ENCODE data around the gene STK17A.
A peak's percentile ranks its signal among the peaks of the same experiment; 100 is the strongest.

Gene STK17A

GRCh38 chr7:43640679-43641078 is 57.8 kb downstream of the STK17A start:
- Histone ChIP-seq H3K9me3 (ENCODE audit: insufficient read depth, low read depth, low read length) (no peaks in the 10 kb centered on the region), H3K4me1 (ENCODE audit: insufficient read depth, low read length) (no peaks in the 10 kb centered on the region), H3K4me3 (ENCODE audit: low read length) (no peak overlapping the region), H3K27me3 (ENCODE audit: insufficient read depth, low read length) (no peaks in the 10 kb centered on the region), H3K27ac (ENCODE audit: low read length) (no peak overlapping the region), H3K36me3 (ENCODE audit: insufficient read depth, low read depth, low read length) (peaks cover 80% of the 10 kb centered on the region), H3K9ac (ENCODE audit: low read depth, low read length) (no peak overlapping the region)

- no peaks in the 10 kb centered on the region for H3K9me3 ChIP-seq (ENCODE audit: insufficient read depth, low read depth, low read length)
- H3K4me1 ChIP-seq (ENCODE audit: insufficient read depth, low read length) = peaks cover 20% of the 10 kb centered on the region
- H3K27me3 ChIP-seq (ENCODE audit: insufficient read depth, low read length) = no peaks in the 10 kb centered on the region
- no peak overlapping the region for H3K4me3 ChIP-seq (ENCODE audit: low read length)
- H3K9ac ChIP-seq (ENCODE audit: low read depth, low read length) = no peak overlapping the region
- H3K36me3 ChIP-seq (ENCODE audit: insufficient read depth, low read depth, low read length) = peaks cover 72% of the 10 kb centered on the region
- no peak overlapping the region for H3K27ac ChIP-seq (ENCODE audit: low read length)
These were observed 60.2 kb downstream of the STK17A start for GRCh38 chr7:43642897-43643630.

DNA sequence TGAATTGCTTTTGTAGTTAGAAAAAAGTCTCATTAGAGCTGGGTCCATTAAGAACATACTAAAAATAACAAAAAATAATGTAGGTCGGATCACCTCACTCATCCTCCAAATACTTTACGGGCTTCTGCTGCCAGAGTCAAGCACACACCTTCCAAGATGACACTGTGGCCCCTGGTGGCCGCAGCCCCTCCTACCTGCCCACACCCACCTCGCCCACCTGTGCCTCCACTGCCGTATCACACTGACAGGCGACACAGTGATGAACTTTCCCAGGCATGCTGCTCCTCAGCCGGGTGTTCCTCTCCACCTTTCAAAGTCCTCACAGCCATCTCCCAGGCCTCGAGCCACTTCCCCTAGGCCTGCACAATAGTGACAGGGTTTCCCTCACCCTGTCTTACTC is 60.9 kb downstream of the STK17A start:
- no peak overlapping the region for H3K9ac ChIP-seq (ENCODE audit: low read depth, low read length)
- peaks cover 28% of the 10 kb centered on the region for H3K4me1 ChIP-seq (ENCODE audit: insufficient read depth, low read length)
- no peaks in the 10 kb centered on the region for H3K9me3 ChIP-seq (ENCODE audit: insufficient read depth, low read depth, low read length)
- peaks cover 75% of the 10 kb centered on the region for H3K36me3 ChIP-seq (ENCODE audit: insufficient read depth, low read depth, low read length)
- no peak overlapping the region for H3K4me3 ChIP-seq (ENCODE audit: low read length)
- no peaks in the 10 kb centered on the region for H3K27me3 ChIP-seq (ENCODE audit: insufficient read depth, low read length)
- no peak overlapping the region for H3K27ac ChIP-seq (ENCODE audit: low read length)

- no peak overlapping the region for H3K4me3 ChIP-seq (ENCODE audit: low read length)
- H3K27ac ChIP-seq (ENCODE audit: low read length) = no peak overlapping the region
These were observed 62.9 kb downstream of the STK17A start for GRCh38 chr7:43645699-43646226.

GRCh38 chr7:43646603-43647338 is 63.9 kb downstream of the STK17A start:
- H3K9me3 ChIP-seq (ENCODE audit: insufficient read depth, low read depth, low read length) = no peaks in the 10 kb centered on the region
- H3K27me3 ChIP-seq (ENCODE audit: insufficient read depth, low read length) = no peaks in the 10 kb centered on the region
- peak overlapping the region; percentile 65; the same call in 1 of the 2 replicates for H3K9ac ChIP-seq (ENCODE audit: low read depth, low read length)
- peaks cover 64% of the 10 kb centered on the region for H3K36me3 ChIP-seq (ENCODE audit: insufficient read depth, low read depth, low read length)
- peaks cover 47% of the 10 kb centered on the region for H3K4me1 ChIP-seq (ENCODE audit: insufficient read depth, low read length)
- peak overlapping the region; percentile 16; the same call in 1 of the 2 replicates for H3K4me3 ChIP-seq (ENCODE audit: low read length)
- H3K27ac ChIP-seq (ENCODE audit: low read length) = peak overlapping the region; percentile 32

More at GRCh38 chr7:43645699-43646226, 62.9 kb downstream of the STK17A start:
- H3K27me3 ChIP-seq (ENCODE audit: insufficient read depth, low read length) = no peaks in the 10 kb centered on the region
- H3K9me3 ChIP-seq (ENCODE audit: insufficient read depth, low read depth, low read length) = no peaks in the 10 kb centered on the region
- H3K36me3 ChIP-seq (ENCODE audit: insufficient read depth, low read depth, low read length) = peaks cover 67% of the 10 kb centered on the region
- H3K9ac ChIP-seq (ENCODE audit: low read depth, low read length) = peak overlapping the region; percentile 65; the same call in 1 of the 2 replicates
- H3K4me1 ChIP-seq (ENCODE audit: insufficient read depth, low read length) = peaks cover 40% of the 10 kb centered on the region

DNA sequence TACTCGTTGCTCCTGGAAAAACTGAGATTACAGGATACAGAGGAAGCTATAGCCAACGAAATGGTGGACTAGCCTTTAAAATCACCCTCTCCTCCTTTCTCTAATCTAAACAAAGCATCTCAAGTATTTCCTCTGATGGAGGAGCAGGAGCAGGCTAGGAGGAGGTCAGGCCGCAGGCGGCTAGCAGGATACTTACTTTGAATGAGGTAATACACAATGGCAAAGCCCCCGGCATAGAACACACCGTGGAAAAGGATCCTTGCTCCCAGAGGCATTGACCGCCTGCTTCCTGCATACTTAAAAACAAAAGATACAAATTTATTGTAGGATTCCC is 64.4 kb downstream of the STK17A start:
- peak overlapping the region; percentile 32 for H3K27ac ChIP-seq (ENCODE audit: low read length)
- H3K4me3 ChIP-seq (ENCODE audit: low read length) = peak overlapping the region; percentile 16; the same call in 1 of the 2 replicates
- H3K36me3 ChIP-seq (ENCODE audit: insufficient read depth, low read depth, low read length) = peaks cover 64% of the 10 kb centered on the region
- peaks cover 47% of the 10 kb centered on the region for H3K4me1 ChIP-seq (ENCODE audit: insufficient read depth, low read length)
- no peaks in the 10 kb centered on the region for H3K27me3 ChIP-seq (ENCODE audit: insufficient read depth, low read length)
- no peaks in the 10 kb centered on the region for H3K9me3 ChIP-seq (ENCODE audit: insufficient read depth, low read depth, low read length)
- peak overlapping the region; percentile 65 for H3K9ac ChIP-seq (ENCODE audit: low read depth, low read length)

DNA sequence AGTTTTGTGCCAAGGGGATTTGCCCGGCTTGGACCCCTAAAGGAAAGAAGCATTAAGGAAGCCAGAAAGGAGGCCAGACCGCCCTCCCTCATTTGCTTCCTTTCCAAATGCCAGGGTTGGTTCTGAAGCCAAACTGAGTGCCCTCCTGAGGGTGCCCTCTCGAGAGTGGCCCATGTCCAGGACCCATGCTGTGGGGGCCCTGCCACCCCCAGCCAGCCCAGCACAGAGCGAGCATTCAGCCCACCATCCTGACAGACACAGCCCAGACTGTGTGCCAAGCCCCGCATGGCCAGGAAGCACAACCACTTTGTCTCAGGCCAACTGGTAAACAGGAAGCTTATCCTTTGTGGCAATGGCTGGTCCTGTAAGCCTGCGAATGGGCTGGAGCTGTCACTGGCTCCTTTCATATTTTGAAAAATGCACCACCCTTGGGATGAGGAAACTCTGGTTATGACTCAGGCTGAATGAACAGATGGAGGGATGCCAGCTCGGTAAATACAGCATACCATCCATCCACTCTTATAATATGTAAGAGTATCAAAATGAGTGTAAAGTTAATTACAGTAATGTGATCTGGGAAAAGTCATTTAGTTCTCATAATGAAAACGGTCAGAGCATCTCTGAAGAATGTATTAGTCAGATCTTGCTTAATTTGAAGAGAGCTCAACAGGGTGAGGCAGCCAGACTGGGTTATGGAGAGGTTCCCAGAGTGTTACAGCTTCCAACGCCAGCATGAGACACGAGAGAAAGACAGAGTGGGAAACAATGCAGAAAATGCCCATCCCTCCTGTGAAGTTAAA is 65.0 kb downstream of the STK17A start:
- no peak overlapping the region; the same call in 1 of the 2 replicates for H3K4me3 ChIP-seq (ENCODE audit: low read length)

GRCh38 chr7:43648473-43649406 is 65.8 kb downstream of the STK17A start:
- H3K27me3 ChIP-seq (ENCODE audit: insufficient read depth, low read length) = no peaks in the 10 kb centered on the region
- no peaks in the 10 kb centered on the region for H3K9me3 ChIP-seq (ENCODE audit: insufficient read depth, low read depth, low read length)
- peaks cover 50% of the 10 kb centered on the region for H3K4me1 ChIP-seq (ENCODE audit: insufficient read depth, low read length)
- peak overlapping the region; percentile 65; the same call in 1 of the 2 replicates for H3K9ac ChIP-seq (ENCODE audit: low read depth, low read length)
- H3K36me3 ChIP-seq (ENCODE audit: insufficient read depth, low read depth, low read length) = peaks cover 51% of the 10 kb centered on the region
- no peak overlapping the region for H3K4me3 ChIP-seq (ENCODE audit: low read length)
- peak overlapping the region; percentile 32 for H3K27ac ChIP-seq (ENCODE audit: low read length)

More for the DNA sequence above, 65.0 kb downstream of the STK17A start:
- H3K9ac ChIP-seq (ENCODE audit: low read depth, low read length) = peak overlapping the region; percentile 65
- H3K36me3 ChIP-seq (ENCODE audit: insufficient read depth, low read depth, low read length) = peaks cover 60% of the 10 kb centered on the region
- no peaks in the 10 kb centered on the region for H3K27me3 ChIP-seq (ENCODE audit: insufficient read depth, low read length)
- H3K4me1 ChIP-seq (ENCODE audit: insufficient read depth, low read length) = peaks cover 47% of the 10 kb centered on the region
- peak overlapping the region; percentile 32 for H3K27ac ChIP-seq (ENCODE audit: low read length)
- no peaks in the 10 kb centered on the region for H3K9me3 ChIP-seq (ENCODE audit: insufficient read depth, low read depth, low read length)

DNA sequence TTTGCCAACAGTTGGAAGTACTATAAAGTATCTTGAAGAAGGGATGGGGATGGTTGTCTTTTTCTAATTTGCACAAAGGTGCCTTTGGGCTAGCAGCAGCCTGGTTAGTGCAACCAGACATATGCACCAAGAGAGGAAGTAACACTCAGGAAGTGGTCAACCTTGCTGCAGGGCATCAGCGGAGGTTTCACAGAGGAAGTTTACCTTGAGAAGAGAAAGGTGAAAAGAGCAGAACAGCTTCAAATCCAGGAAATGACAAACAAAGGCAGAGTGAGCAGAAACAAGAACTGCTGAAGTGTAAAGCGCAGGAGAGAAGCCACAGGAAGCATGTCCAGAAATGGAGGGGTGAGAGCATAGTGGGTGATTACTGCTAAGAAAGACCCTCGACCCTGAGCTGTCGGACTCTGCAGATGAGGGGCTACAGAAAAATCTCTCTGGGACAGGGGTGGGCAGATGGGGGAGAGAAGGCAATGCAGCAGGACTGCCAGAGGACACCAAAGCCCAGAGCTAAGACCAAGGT is 66.9 kb downstream of the STK17A start:
- Histone ChIP-seq H3K27ac (ENCODE audit: low read length) (no peak overlapping the region), H3K4me3 (ENCODE audit: low read length) (no peak overlapping the region), H3K9me3 (ENCODE audit: insufficient read depth, low read depth, low read length) (no peaks in the 10 kb centered on the region), H3K27me3 (ENCODE audit: insufficient read depth, low read length) (no peaks in the 10 kb centered on the region), H3K9ac (ENCODE audit: low read depth, low read length) (no peak overlapping the region), H3K4me1 (ENCODE audit: insufficient read depth, low read length) (peaks cover 53% of the 10 kb centered on the region), H3K36me3 (ENCODE audit: insufficient read depth, low read depth, low read length) (peaks cover 43% of the 10 kb centered on the region; the same call in 1 of the 2 replicates)

DNA sequence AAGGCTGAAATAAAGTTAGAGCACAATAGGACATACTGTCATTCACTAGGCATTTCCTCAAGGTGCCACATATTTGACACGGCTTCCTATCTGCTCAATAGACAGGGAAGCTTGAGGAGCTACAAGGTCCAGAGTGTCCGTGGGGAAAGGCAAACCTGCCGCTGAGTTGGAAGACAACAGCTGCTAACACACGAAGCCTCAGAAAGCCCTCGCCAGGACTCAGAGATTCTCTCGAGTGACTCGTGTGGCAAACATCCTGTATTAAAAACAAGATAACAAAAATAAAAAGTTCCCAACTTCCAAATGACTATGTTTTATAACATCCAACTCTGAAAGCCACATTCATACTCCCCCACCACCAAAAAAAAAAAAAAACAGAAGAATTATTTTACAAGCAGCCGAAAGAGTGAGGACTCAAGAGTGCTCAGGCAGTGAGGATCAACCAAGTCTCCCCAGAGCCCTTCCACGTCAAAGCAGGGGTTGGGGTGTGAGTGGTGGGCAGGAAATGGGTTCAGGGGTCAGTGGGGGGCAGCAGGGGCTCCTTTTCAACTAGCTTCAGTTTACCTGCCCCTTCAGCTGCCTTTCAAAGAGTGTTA is 67.6 kb downstream of the STK17A start:
- Histone ChIP-seq H3K9ac (ENCODE audit: low read depth, low read length) (peak overlapping the region; percentile 59; the same call in 1 of the 2 replicates), H3K4me3 (ENCODE audit: low read length) (no peak overlapping the region), H3K9me3 (ENCODE audit: insufficient read depth, low read depth, low read length) (no peaks in the 10 kb centered on the region), H3K4me1 (ENCODE audit: insufficient read depth, low read length) (peaks cover 53% of the 10 kb centered on the region), H3K27me3 (ENCODE audit: insufficient read depth, low read length) (no peaks in the 10 kb centered on the region), H3K27ac (ENCODE audit: low read length) (peak overlapping the region; percentile 45), H3K36me3 (ENCODE audit: insufficient read depth, low read depth, low read length) (peaks cover 37% of the 10 kb centered on the region; the same call in 1 of the 2 replicates)

Measured in iPS-20b (cell line).